ENCODE results near the gene ANKRD18B. TPM values are rescaled to one million over a fixed set of nuclear protein-coding genes. Genes with fewer than 3 reads are reported as not detected.
"Not testable (repeated sequence)": the region's sequence is repeated elsewhere in the genome, so short reads cannot be mapped to it uniquely, and the experiment has no call there.

Gene ANKRD18B
- 0.97 TPM in 1 of 2 replicates, not detected in the other for total RNA-seq

- peak within 1 kb of the TSS; percentile 48 for H3K4me3 ChIP-seq (ENCODE audit: low read depth, low read length)
- peak; percentile 56 for DNase-seq (ENCODE audit: low read depth)
- peak; percentile 32 for TF ChIP-seq CTCF (IDR thresholded peaks at IDR 0.05; ENCODE audit: insufficient read depth, low read depth, low read length)
These were observed at the start of gene ANKRD18B for GRCh38 chr9:33523397-33524305. Gene ANKRD18B, plus strand, starts transcription at chr9:33524251. Its CDS starts 239 bp downstream, at chr9:33524490.

GRCh38 chr9:33475357-33475756 is 48.7 kb upstream of the ANKRD18B start:
- H3K4me3 ChIP-seq (ENCODE audit: low read depth, low read length), result no peak overlapping the region
- DNase-seq (ENCODE audit: low read depth), result no peak

GRCh38 chr9:33476503-33476902 is 47.5 kb upstream of the ANKRD18B start:
- TF ChIP-seq CTCF (IDR thresholded peaks at IDR 0.05; ENCODE audit: insufficient read depth, low read depth, low read length), result no peak
- DNase-seq (ENCODE audit: low read depth), result no peak
- no peak overlapping the region for H3K4me3 ChIP-seq (ENCODE audit: low read depth, low read length)

More at GRCh38 chr9:33475357-33475756, 48.7 kb upstream of the ANKRD18B start:
- no peak for TF ChIP-seq CTCF (IDR thresholded peaks at IDR 0.05; ENCODE audit: insufficient read depth, low read depth, low read length)

DNA sequence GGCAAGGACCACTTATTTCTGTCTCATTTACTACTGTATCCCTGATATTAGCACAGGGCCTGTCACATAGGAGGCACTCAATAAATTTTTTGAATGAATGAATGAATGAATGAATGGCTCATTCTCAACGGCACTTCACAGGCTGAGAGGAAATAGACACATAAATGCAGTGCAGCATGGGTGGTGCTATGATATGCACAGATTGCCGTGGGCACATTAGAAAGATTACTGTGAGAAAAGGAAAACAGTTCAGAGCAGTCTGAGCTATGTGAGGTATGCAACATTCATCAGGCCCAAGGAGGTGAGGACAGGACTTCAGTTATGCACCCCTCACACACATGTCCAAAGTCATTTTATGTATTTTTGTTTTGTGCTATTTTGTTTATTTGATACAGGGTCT is 43.9 kb upstream of the ANKRD18B start:
- TF ChIP-seq CTCF (IDR thresholded peaks at IDR 0.05; ENCODE audit: insufficient read depth, low read depth, low read length), result no peak
- DNase-seq (ENCODE audit: low read depth), result no peak
- no peak overlapping the region for H3K4me3 ChIP-seq (ENCODE audit: low read depth, low read length)

DNA sequence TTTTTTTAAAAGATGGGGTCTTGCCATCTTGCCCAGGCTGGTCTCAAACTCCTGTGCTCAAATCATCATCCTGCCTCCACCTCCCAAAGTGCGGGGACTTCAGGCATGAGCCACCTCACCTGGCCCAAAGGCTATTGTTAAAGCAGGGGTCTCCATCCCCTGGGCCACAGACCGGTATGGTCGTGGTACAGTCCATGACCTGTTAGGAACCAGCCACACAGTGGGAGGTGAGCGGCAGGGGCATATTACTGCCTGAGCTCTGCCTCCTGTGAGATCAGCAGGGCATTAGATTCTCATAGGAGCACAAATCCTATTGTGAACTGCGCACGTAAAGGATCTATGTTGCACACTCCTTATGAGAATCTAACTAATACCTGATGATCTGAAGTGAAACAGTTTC is 43.1 kb upstream of the ANKRD18B start:
- no peak for TF ChIP-seq CTCF (IDR thresholded peaks at IDR 0.05; ENCODE audit: insufficient read depth, low read depth, low read length)
- DNase-seq (ENCODE audit: low read depth), result no peak
- H3K4me3 ChIP-seq (ENCODE audit: low read depth, low read length), result no peak overlapping the region

DNA sequence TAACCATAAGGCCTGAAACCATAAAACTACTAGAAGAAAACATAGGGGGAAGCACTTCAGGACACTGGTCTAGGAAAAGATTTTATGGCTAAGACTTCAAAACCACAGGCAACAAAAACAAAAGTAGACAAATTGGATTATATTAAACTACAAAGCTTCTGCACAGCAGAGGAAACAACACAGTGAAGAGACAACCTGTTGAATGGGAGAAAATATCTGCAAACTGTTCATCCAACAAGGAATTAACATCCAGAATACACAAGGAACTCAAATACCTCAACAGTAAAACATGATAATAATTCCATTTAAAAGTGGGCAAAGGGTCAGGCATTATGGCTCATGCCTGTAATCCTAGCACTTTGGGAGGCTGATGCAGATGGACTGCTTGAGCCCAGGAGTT is 38.7 kb upstream of the ANKRD18B start:
- DNase-seq (ENCODE audit: low read depth); H3K4me3 ChIP-seq (ENCODE audit: low read depth, low read length): not testable (repeated sequence)

DNA sequence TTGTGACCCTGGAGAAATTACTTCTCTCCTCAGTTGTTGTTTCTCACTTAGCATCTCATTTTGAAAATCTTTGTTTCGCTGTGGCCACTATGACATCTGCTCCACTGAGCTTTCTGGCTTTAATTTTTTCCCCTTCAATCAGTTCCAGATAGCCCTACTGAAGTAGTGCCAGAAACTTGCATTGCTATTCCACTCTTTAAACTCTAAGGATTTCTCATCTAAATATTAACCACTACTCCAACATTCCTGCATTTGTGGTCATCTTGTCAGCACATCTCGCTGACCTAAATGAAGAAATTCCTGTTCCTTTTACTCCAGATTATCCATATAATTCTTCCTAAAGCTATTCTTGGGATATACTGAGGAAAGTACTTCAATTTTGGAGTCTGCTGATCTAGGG is 35.0 kb upstream of the ANKRD18B start:
- H3K4me3 ChIP-seq (ENCODE audit: low read depth, low read length), result no peak overlapping the region
- DNase-seq (ENCODE audit: low read depth), result peak; percentile 18
- no peak for TF ChIP-seq CTCF (IDR thresholded peaks at IDR 0.05; ENCODE audit: insufficient read depth, low read depth, low read length)

DNA sequence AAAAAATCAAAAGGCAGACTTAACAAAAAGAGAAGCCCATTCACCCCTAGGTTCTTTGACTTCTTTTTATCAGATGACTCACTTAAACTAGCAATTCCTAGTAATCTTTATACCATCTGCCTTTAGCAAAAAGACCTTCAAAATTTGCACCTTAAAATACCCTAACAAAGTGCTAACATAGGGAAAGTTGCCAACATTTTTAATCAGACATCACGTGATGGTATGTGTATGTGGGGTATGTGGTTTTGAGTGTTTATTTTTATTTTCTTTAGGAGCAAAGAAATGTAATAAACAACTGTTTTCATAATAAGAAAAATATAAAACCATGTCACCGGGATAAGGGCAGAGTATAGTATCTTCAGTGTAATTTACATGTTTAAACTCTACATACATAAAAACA is 30.2 kb upstream of the ANKRD18B start:
- peak; percentile 7 for DNase-seq (ENCODE audit: low read depth)
- H3K4me3 ChIP-seq (ENCODE audit: low read depth, low read length), result not testable (repeated sequence)
